GM23338 (cell line): ENCODE results near the gene CTDSPL. TPM values are rescaled to one million over a fixed set of nuclear protein-coding genes. Genes with fewer than 3 reads are reported as not detected.

ENCODE experiments used
- ATAC-seq: fragments of 200-7000 bp; cut with Tn5 transposase; 3 replicates; pipeline ENCODE4 v1.9.1; 2020
- DNase-seq: peaks from one replicate; pipeline ENCODE4 v3.0.0-alpha.2; 2015; ENCODE audit warnings: low spot score
- H2AFZ ChIP-seq: fragments of 200-600 bp; sonication (generic); 2 replicates; pipeline ENCODE4 v1.8.0; 2016; ENCODE audit warnings: antibody characterized with exemption, mild to moderate bottlenecking, moderate library complexity
- H3F3A ChIP-seq: fragments of 200-600 bp; sonication (generic); replicated peaks from 2 replicates; pipeline ENCODE4 v1.8.0; 2017; ENCODE audit warnings: antibody characterized with exemption, mixed run types, low read depth
- H3K27ac ChIP-seq: fragments of 200-600 bp; sonication (generic); 2 replicates; pipeline ENCODE4 v1.6.1; 2016; ENCODE audit warnings: low read depth
- H3K27me3 ChIP-seq: fragments of 200-600 bp; sonication (generic); 2 replicates; pipeline ENCODE4 v1.8.0; 2016; ENCODE audit warnings: mild to moderate bottlenecking, mixed run types, moderate library complexity; ENCODE audit not compliant: insufficient read depth
- H3K36me3 ChIP-seq: fragments of 200-600 bp; sonication (generic); 2 replicates; pipeline ENCODE4 v1.8.0; 2016; ENCODE audit warnings: mild to moderate bottlenecking; ENCODE audit not compliant: insufficient read depth
- H3K4me1 ChIP-seq: fragments of 200-600 bp; sonication (generic); 2 replicates; pipeline ENCODE4 v1.8.0; 2016; ENCODE audit warnings: mild to moderate bottlenecking, moderate library complexity; ENCODE audit not compliant: insufficient read depth
- H3K4me2 ChIP-seq: fragments of 200-600 bp; sonication (generic); 2 replicates; pipeline ENCODE4 v1.7.1; 2017; ENCODE audit warnings: mixed run types
- H3K4me3 ChIP-seq: fragments of 200-600 bp; sonication (generic); 2 replicates; pipeline ENCODE4 v1.6.1; 2016; ENCODE audit warnings: mixed run types
- H3K79me2 ChIP-seq: fragments of 200-600 bp; sonication (generic); replicated peaks from 2 replicates; pipeline ENCODE4 v1.8.0; 2017; ENCODE audit warnings: mild to moderate bottlenecking; ENCODE audit not compliant: insufficient read depth
- H3K9me2 ChIP-seq: fragments of 200-600 bp; sonication (generic); 2 replicates; pipeline ENCODE4 v1.8.0; 2017; ENCODE audit not compliant: insufficient read depth
- H4K20me1 ChIP-seq: fragments of 200-600 bp; sonication (generic); replicated peaks from 2 replicates; pipeline ENCODE4 v1.8.0; 2017; ENCODE audit warnings: mild to moderate bottlenecking; ENCODE audit not compliant: insufficient read depth
- H3K27ac Mint-ChIP-seq: 2 replicates; pipeline ENCODE4 v1.8.0; 2020; ENCODE audit warnings: inconsistent platforms, mild to moderate bottlenecking, moderate library complexity, mixed read lengths
- H3K27me3 Mint-ChIP-seq: 3 replicates; pipeline ENCODE4 v1.8.0; 2022; ENCODE audit warnings: low read depth, mild to moderate bottlenecking, moderate library complexity, mixed read lengths, inconsistent platforms; ENCODE audit not compliant: insufficient read depth, poor library complexity
- H3K36me3 Mint-ChIP-seq: 3 replicates; pipeline ENCODE4 v1.8.0; 2021; ENCODE audit warnings: low read depth, mild to moderate bottlenecking, inconsistent platforms, moderate library complexity, mixed read lengths
- H3K4me1 Mint-ChIP-seq: 3 replicates; pipeline ENCODE4 v1.8.0; 2020; ENCODE audit warnings: mild to moderate bottlenecking, inconsistent platforms, mixed read lengths
- H3K4me3 Mint-ChIP-seq: 3 replicates; pipeline ENCODE4 v1.8.0; 2021; ENCODE audit warnings: moderate library complexity, mild to moderate bottlenecking, inconsistent platforms, mixed read lengths
- H3K9me3 Mint-ChIP-seq: 3 replicates; pipeline ENCODE4 v1.8.0; 2020; ENCODE audit warnings: moderate library complexity, mild to moderate bottlenecking, inconsistent platforms, mixed read lengths
- REST ChIP-seq: IDR thresholded peaks from one replicate; pipeline ENCODE4 v1.6.1; 2018; ENCODE audit warnings: antibody characterized with exemption; ENCODE audit not compliant: unreplicated experiment
- ZNF114 ChIP-seq: fragments of 250-450 bp; sonication (Bioruptor Pico); IDR thresholded peaks from 2 replicates; pipeline ENCODE4 v1.5.0; 2020; ENCODE audit warnings: mild to moderate bottlenecking, moderate library complexity
- polyA plus RNA-seq: library from polyadenylated mRNA; unstranded; fragments of >200 nt; fragmentation: Nextera tagmentation; extraction: Ambion mirVana; gene quantifications from 2 replicates; pipeline ENCODE4 v1.2.1, GENCODE V29; 2016
- total RNA-seq: library from RNA; depleted of rRNA; stranded (reverse); fragments of >200 nt; shearing (Covaris generic); gene quantifications from 2 replicates; pipeline ENCODE4 v1.2.3, GENCODE V29; 2014
- TF ChIP-seq, protein P1 (sequence below): IDR thresholded peaks from 2 replicates; pipeline ENCODE4 v1.6.1; 2016; ENCODE audit warnings: antibody characterized with exemption
- TF ChIP-seq, protein P2 (sequence below), 2 experiments: fragments of 200-600 bp in 1 of 2; sonication (generic) in 1 of 2; conservative IDR thresholded peaks; 2 replicates each; pipeline versions ENCODE4 v1.5.1 to v1.6.1; 2016 to 2017; ENCODE audit warnings: antibody characterized with exemption in 2 of 2, low read depth in 2 of 2, mild to moderate bottlenecking in 2 of 2, moderate library complexity in 1 of 2

CTDSPL gene
- total and polyA plus RNA-seq, 2 experiments from 2014 or later: 23.2 to 42.0 TPM

DNA sequence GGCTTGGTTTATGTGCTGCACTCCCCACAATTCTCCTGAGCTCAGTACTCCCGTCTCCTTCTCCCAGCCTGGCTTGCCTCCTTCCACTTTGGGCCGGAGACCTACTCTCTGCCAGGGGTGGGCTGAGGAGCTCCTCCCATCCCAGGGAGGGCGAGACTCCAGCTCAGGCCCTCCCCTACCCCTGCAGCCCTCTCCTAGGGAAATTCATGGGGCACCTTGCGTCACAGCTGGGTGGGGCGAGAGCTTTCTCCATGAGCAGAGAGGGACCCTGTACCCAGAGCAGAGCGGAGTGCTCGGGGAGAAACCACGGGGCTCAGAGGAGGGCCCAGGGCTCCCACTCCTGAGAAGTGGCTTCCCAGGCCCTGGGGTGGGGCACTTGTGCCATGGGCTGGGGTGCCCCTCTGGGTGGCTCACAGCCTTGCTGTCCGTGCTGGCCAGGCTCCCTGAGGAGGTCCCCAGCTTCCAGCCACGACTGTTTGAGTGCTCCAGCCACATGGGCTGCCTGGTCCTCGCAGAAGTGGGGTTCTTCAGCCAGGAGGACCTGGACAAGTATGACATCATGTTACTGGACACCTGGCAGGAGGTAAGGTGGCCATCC is 142.2 kb downstream of the CTDSPL start (continued):
- TF ChIP-seq, protein P1, sequence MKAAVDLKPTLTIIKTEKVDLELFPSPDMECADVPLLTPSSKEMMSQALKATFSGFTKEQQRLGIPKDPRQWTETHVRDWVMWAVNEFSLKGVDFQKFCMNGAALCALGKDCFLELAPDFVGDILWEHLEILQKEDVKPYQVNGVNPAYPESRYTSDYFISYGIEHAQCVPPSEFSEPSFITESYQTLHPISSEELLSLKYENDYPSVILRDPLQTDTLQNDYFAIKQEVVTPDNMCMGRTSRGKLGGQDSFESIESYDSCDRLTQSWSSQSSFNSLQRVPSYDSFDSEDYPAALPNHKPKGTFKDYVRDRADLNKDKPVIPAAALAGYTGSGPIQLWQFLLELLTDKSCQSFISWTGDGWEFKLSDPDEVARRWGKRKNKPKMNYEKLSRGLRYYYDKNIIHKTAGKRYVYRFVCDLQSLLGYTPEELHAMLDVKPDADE: no peak
- no peak for TF ChIP-seq REST

GRCh38 chr3:38004415-38005075 is 142.9 kb downstream of the CTDSPL start:
- no peaks in the 10 kb centered on the region for H3K9me2 ChIP-seq

More at GRCh38 chr3:38004415-38005075, 142.9 kb downstream of the CTDSPL start:
- Mint-ChIP-seq H3K9me3 (no peaks in the 10 kb centered on the region), H3K36me3 (peaks cover under 1% of the 10 kb centered on the region; the same call in 1 of the 3 replicates), H3K4me3 (no peak overlapping the region), H3K27me3 (peaks cover 8% of the 10 kb centered on the region), H3K4me1 (peaks cover 11% of the 10 kb centered on the region; the same call in 2 of the 3 replicates), H3K27ac (0 out of 2 replicates have a peak overlapping the region, but pooled peaks have one; percentile 34)
- no peaks in the 10 kb centered on the region for H3K36me3 ChIP-seq
- TF ChIP-seq ZNF114 (CRISPR knock-in tag) (no peak), REST (no peak)
- TF ChIP-seq, protein P2, sequence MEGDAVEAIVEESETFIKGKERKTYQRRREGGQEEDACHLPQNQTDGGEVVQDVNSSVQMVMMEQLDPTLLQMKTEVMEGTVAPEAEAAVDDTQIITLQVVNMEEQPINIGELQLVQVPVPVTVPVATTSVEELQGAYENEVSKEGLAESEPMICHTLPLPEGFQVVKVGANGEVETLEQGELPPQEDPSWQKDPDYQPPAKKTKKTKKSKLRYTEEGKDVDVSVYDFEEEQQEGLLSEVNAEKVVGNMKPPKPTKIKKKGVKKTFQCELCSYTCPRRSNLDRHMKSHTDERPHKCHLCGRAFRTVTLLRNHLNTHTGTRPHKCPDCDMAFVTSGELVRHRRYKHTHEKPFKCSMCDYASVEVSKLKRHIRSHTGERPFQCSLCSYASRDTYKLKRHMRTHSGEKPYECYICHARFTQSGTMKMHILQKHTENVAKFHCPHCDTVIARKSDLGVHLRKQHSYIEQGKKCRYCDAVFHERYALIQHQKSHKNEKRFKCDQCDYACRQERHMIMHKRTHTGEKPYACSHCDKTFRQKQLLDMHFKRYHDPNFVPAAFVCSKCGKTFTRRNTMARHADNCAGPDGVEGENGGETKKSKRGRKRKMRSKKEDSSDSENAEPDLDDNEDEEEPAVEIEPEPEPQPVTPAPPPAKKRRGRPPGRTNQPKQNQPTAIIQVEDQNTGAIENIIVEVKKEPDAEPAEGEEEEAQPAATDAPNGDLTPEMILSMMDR (conservative IDR thresholded peaks at IDR 0.05; ENCODE audit: low read depth in 2 of 2): peak; percentile 71 to 92
- H3F3A ChIP-seq: no peaks in the 10 kb centered on the region
- ATAC-seq: peak; percentile 73
- no peak overlapping the region for H3K4me2 ChIP-seq
- H3K79me2 ChIP-seq: no peaks in the 10 kb centered on the region
- H3K27ac ChIP-seq: no peak overlapping the region
- H3K4me1 ChIP-seq: no peaks in the 10 kb centered on the region
- DNase-seq: peak; percentile 78
- no peak overlapping the region for H2AFZ ChIP-seq
- H4K20me1 ChIP-seq: no peaks in the 10 kb centered on the region
- H3K27me3 ChIP-seq: no peaks in the 10 kb centered on the region
- H3K4me3 ChIP-seq: no peak overlapping the region
